ENCODE results near the gene UBE2D2.
A peak's percentile ranks its signal among the peaks of the same experiment; 100 is the strongest.

The UBE2D2 gene

GRCh38 chr5:139660105-139660922, 99.2 kb downstream of the UBE2D2 start:
- DNase-seq (ENCODE audit: low read depth, low spot score): peak; percentile 31

GRCh38 chr5:139660923-139661814, 100.0 kb downstream of the UBE2D2 start:
- DNase-seq (ENCODE audit: low read depth, low spot score): peak; percentile 61

- no peak for DNase-seq (ENCODE audit: low read depth, low spot score)
Observed at GRCh38 chr5:139662617-139663016, 101.5 kb downstream of the UBE2D2 start.

GRCh38 chr5:139663207-139664085, 102.3 kb downstream of the UBE2D2 start:
- no peak for DNase-seq (ENCODE audit: low read depth, low spot score)

- DNase-seq (ENCODE audit: low read depth, low spot score): no peak
Observed at GRCh38 chr5:139664086-139664693, 103.1 kb downstream of the UBE2D2 start.

GRCh38 chr5:139664727-139665351, 103.7 kb downstream of the UBE2D2 start:
- no peak for DNase-seq (ENCODE audit: low read depth, low spot score)

- no peak for DNase-seq (ENCODE audit: low read depth, low spot score)
Observed at GRCh38 chr5:139665626-139666025, 104.5 kb downstream of the UBE2D2 start.

GRCh38 chr5:139666551-139666950, 105.4 kb downstream of the UBE2D2 start:
- DNase-seq (ENCODE audit: low read depth, low spot score): no peak

- no peak for DNase-seq (ENCODE audit: low read depth, low spot score)
Observed at GRCh38 chr5:139667001-139667729, 106.0 kb downstream of the UBE2D2 start.

- peak; percentile 71 for DNase-seq (ENCODE audit: low read depth, low spot score)
Observed at GRCh38 chr5:139667730-139668063, 106.6 kb downstream of the UBE2D2 start.

- peak; percentile 75 for DNase-seq (ENCODE audit: low read depth, low spot score)
Observed at GRCh38 chr5:139668064-139668880, 107.1 kb downstream of the UBE2D2 start.

- no peak for DNase-seq (ENCODE audit: low read depth, low spot score)
Observed at GRCh38 chr5:139668924-139669661, 108.0 kb downstream of the UBE2D2 start.

GRCh38 chr5:139669662-139670368, 108.7 kb downstream of the UBE2D2 start:
- no peak for DNase-seq (ENCODE audit: low read depth, low spot score)

GRCh38 chr5:139670369-139671095, 109.4 kb downstream of the UBE2D2 start:
- DNase-seq (ENCODE audit: low read depth, low spot score): no peak

GRCh38 chr5:139671096-139671841, 110.1 kb downstream of the UBE2D2 start:
- no peak for DNase-seq (ENCODE audit: low read depth, low spot score)

- no peak for DNase-seq (ENCODE audit: low read depth, low spot score)
Observed at GRCh38 chr5:139675213-139675612, 114.1 kb downstream of the UBE2D2 start.

GRCh38 chr5:139675825-139676224, 114.7 kb downstream of the UBE2D2 start:
- no peak for DNase-seq (ENCODE audit: low read depth, low spot score)

Data from ELF-1 (cell line).